NT2/D1 (cell line): ENCODE data around the gene CD164L2.

Experiments
- DNase-seq: peaks from one replicate; pipeline ENCODE4 v3.0.0-alpha.2; 2011; ENCODE audit warnings: low read depth, low spot score
- H3K27me3 ChIP-seq: 2 replicates; pipeline ENCODE4 v1.6.0; 2011; ENCODE audit warnings: mild to moderate bottlenecking; ENCODE audit not compliant: insufficient read length, insufficient read depth
- H3K36me3 ChIP-seq: 2 replicates; pipeline ENCODE4 v1.6.1; 2011; ENCODE audit warnings: mild to moderate bottlenecking, low read length, mixed read lengths; ENCODE audit not compliant: insufficient read depth, insufficient read length
- H3K4me1 ChIP-seq: 2 replicates; pipeline ENCODE4 v1.5.1; 2011; ENCODE audit not compliant: insufficient read depth, insufficient read length
- H3K4me3 ChIP-seq: 2 replicates; pipeline ENCODE4 v1.5.1; 2011; ENCODE audit warnings: low read depth; ENCODE audit not compliant: insufficient read length
- H3K9ac ChIP-seq: 2 replicates; pipeline ENCODE4 v1.6.0; 2011; ENCODE audit warnings: low read depth; ENCODE audit not compliant: insufficient read length
- H3K9me3 ChIP-seq: 2 replicates; pipeline ENCODE4 v1.5.1; 2011; ENCODE audit warnings: mild to moderate bottlenecking, low read length; ENCODE audit not compliant: insufficient read depth
- SUZ12 ChIP-seq: IDR thresholded peaks from 2 replicates; pipeline ENCODE4 v1.6.1; 2011; ENCODE audit not compliant: insufficient read length, insufficient read depth; ENCODE audit errors: extremely low read depth
- YY1 ChIP-seq: IDR thresholded peaks from 2 replicates; pipeline ENCODE4 v1.6.1; 2011; ENCODE audit not compliant: insufficient read length, insufficient read depth
- ZNF274 ChIP-seq: IDR thresholded peaks from 2 replicates; pipeline ENCODE4 v1.6.1; 2011; ENCODE audit warnings: mild to moderate bottlenecking, low read depth, low read length

The CD164L2 gene

DNA sequence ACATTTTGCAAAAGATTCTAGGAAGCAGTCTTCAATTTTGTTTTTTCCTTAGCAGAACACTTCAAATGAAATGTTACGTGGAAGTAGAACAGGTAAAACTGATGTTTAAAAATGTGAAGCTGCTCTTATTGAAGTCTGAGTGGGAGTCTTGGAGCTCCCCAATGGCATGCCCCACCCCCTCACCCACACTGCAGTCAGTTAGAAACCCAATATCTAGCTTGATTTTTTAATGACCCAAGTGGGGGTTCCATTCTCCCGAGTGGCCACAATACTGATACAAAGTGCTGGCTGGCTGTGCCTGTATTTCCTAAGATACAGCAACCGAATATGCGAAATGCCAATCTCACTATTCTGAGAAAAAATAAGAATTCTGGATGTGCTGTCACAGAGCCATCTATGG, 40.6 kb upstream of the CD164L2 start:
- TF ChIP-seq ZNF274 (no peak), SUZ12 (no peak), YY1 (no peak)

DNA sequence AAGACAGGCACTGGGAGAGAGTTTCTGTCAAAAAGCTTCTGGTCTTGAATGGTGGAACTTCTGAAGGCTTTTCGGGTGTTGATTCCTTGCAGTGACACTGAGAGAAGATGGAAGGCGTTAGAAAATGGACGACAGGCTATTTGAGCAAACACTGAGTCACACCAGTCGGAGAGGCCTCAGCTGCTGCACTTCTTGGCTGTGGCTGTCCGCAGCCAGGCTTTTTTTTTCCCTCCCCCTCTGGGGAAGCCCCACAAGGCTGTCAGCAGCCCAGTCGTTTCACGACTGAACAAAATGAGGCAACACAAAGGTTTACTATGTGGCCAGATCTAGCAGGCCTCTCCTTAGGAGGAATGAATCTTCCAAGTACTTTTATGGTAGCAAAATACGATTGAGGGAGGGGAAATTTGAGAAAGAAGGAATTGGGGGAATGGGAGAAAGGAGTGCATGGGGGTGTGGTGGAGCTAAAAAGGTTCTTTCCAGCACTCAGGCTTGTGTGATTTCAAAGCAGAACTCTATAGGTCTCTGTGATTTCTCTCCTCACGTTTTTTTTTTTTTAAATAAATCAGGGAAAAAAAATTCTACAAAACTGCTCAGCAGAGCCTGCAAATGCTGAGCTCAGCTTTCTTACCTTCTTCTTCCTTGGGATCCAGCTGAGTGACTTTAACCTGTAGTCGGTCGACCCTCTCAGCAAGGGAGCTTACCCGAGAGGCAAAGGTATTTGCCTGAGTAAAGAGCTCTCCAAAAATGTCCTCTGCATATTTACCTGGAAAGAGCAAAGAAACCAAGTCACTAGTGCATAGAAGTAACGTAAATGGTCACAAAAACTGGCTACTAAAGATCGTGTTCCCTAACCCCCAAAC, 35.4 kb upstream of the CD164L2 start:
- H3K4me1 ChIP-seq, result no peaks in the 10 kb centered on the region
- H3K36me3 ChIP-seq, result peaks cover 48% of the 10 kb centered on the region
- H3K9me3 ChIP-seq, result no peaks in the 10 kb centered on the region
- DNase-seq, result no peak
- H3K4me3 ChIP-seq, result no peak overlapping the region
- TF ChIP-seq SUZ12, result no peak
- TF ChIP-seq YY1, result peak; percentile 73
- H3K9ac ChIP-seq, result peak overlapping the region; percentile 46
- H3K27me3 ChIP-seq, result no peaks in the 10 kb centered on the region

More for the DNA sequence above, 40.6 kb upstream of the CD164L2 start:
- no peaks in the 10 kb centered on the region for H3K9me3 ChIP-seq
- no peaks in the 10 kb centered on the region for H3K4me1 ChIP-seq
- no peak overlapping the region for H3K4me3 ChIP-seq
- peaks cover 34% of the 10 kb centered on the region for H3K36me3 ChIP-seq
- DNase-seq, result no peak
- no peak overlapping the region for H3K9ac ChIP-seq
- H3K27me3 ChIP-seq, result no peaks in the 10 kb centered on the region

DNA sequence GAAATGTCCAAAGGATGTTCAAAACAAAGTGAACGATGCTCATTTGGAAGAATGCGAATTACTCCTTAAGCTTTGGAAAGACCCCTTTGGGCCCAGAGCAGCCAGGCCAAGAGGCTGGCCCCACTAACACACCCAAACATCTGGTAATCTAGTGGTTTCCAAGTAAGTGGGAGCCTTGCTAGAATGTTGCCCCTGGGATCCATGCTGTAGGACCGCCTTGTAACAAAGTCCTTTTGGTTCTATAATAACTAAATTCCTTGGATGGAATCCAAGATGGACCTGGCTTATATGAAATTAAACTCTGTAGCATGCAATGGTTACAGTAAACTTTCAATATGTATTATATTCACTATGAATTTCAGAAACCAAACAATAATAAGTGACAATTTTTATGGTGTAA, 34.6 kb upstream of the CD164L2 start:
- H3K36me3 ChIP-seq, result peaks cover 56% of the 10 kb centered on the region
- no peaks in the 10 kb centered on the region for H3K27me3 ChIP-seq
- no peaks in the 10 kb centered on the region for H3K4me1 ChIP-seq
- no peak overlapping the region for H3K4me3 ChIP-seq
- no peak for DNase-seq
- no peak for TF ChIP-seq YY1
- TF ChIP-seq SUZ12, result no peak
- TF ChIP-seq ZNF274, result no peak
- no peak overlapping the region for H3K9ac ChIP-seq
- no peaks in the 10 kb centered on the region for H3K9me3 ChIP-seq

DNA sequence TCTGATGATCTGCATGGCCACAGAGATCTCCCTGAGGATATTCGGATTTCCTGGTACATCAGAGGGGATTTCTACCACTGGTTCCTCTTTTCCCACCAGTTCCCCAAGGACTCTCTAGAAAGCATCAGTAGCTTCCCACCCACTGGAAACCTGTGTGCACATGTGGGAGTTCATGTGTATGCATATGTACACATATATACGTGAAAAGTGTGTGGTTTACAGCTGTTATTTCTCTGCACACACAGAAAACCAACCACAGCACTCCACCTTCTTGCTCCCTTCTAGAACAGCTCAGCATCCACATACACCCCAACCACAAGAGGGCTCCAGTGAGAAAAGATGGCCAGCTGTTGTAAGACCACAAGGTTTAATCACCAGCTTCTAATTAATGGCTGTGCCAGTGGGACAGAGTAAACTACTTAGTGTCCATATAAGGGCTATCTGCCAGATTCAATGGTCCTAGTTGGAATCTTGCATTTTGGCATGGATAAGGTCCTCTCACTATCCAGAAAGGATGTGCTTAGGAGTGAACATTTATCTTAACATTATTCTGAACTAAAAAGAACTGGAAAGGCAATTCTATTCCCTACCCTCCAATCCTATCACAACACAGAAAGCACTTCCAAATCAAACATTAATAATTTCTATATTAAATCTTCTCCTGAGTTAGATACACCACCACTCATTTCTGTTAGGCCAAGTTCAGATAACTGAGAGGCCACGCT, 33.4 kb upstream of the CD164L2 start:
- Histone ChIP-seq H3K9ac (no peak overlapping the region), H3K9me3 (no peaks in the 10 kb centered on the region), H3K4me3 (no peak overlapping the region), H3K27me3 (no peaks in the 10 kb centered on the region), H3K36me3 (peaks cover 67% of the 10 kb centered on the region), H3K4me1 (no peaks in the 10 kb centered on the region)
- no peak for TF ChIP-seq ZNF274
- TF ChIP-seq SUZ12, result no peak
- TF ChIP-seq YY1, result no peak
- no peak for DNase-seq

DNA sequence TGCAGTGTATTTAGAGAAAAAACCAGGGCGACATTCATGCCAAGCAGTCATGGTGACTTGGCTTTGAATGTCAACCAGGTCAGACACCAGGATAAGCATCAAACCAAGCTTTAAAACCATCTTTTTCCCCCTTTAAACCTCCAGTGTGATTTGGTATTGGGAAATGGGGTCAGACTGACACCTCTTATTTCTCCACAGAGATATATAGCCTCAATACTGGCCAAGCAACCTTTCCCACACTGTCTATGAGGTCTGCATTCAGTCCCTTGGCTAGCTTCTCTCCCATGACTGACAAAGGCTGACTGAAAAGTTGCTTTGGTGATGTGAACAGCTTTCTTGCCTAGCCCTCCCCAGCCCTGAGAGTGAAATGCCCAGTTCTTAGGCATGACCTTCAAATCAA, 31.0 kb upstream of the CD164L2 start:
- peaks cover 88% of the 10 kb centered on the region for H3K36me3 ChIP-seq
- no peaks in the 10 kb centered on the region for H3K9me3 ChIP-seq
- H3K27me3 ChIP-seq, result no peaks in the 10 kb centered on the region
- H3K9ac ChIP-seq, result no peak overlapping the region
- no peak for DNase-seq
- H3K4me3 ChIP-seq, result no peak overlapping the region
- H3K4me1 ChIP-seq, result no peaks in the 10 kb centered on the region
- TF ChIP-seq YY1, result no peak
- no peak for TF ChIP-seq SUZ12
- no peak for TF ChIP-seq ZNF274

DNA sequence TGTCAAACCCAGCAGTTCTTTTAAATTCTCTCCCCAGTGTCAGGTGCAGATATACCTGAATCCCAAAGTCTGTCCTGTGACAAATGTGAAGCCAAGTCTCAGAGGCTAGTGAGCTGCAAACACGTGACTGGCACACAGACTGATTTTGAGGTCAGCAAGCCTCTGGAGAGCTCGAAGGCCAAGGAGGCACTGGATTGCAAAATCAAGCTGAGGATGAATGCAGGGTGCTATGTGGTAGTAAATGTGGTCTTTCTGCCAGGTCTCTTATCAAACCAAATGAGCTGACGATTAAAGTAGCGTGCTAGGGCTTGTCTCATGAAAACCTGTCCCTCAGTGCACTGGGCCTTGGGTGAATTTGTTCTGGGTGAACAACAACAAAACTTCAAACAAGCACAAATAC, 29.9 kb upstream of the CD164L2 start:
- TF ChIP-seq YY1 (no peak), ZNF274 (no peak), SUZ12 (no peak)
- Histone ChIP-seq H3K36me3 (peaks cover 93% of the 10 kb centered on the region), H3K4me3 (no peak overlapping the region), H3K4me1 (no peaks in the 10 kb centered on the region), H3K9me3 (no peaks in the 10 kb centered on the region), H3K9ac (no peak overlapping the region), H3K27me3 (no peaks in the 10 kb centered on the region)
- no peak for DNase-seq

DNA sequence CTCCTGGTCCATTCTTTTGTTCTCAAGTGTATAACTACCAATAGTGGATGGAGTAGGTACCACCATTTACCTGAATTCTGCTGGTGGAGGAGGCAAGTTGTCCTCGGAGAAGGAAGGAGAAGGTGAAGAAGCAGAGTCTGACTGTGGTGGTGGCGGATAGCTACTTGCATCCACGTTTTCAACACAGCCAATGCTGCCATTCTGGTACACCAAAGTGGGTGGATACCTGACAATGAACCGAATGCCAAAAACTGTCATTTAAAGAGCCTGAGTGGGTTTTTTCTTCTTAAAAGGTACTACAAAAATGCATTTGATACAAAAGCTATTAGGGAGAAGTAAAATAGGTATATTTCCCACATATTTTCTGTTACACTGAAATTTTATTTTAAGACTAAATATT, 29.4 kb upstream of the CD164L2 start:
- TF ChIP-seq ZNF274 (no peak), SUZ12 (no peak), YY1 (no peak)
- no peaks in the 10 kb centered on the region for H3K27me3 ChIP-seq
- H3K36me3 ChIP-seq, result peaks cover 94% of the 10 kb centered on the region
- H3K4me1 ChIP-seq, result no peaks in the 10 kb centered on the region
- no peak overlapping the region for H3K4me3 ChIP-seq
- no peak overlapping the region for H3K9ac ChIP-seq
- no peak for DNase-seq
- no peaks in the 10 kb centered on the region for H3K9me3 ChIP-seq
